Pons (tissue), 1 donor: ENCODE results near the gene SLC34A1.
"Not testable (repeated sequence)": the region's sequence is repeated elsewhere in the genome, so short reads cannot be mapped to it uniquely, and the experiment has no call there.

ENCODE experiments used
- DNase-seq: peaks from one replicate; pipeline ENCODE4 v3.0.0-alpha.2; 2016; ENCODE audit warnings: low spot score

Gene SLC34A1

GRCh38 chr5:177410575-177410974, 26.3 kb downstream of the SLC34A1 start:
- DNase-seq = no peak

- DNase-seq = no peak
Measured at GRCh38 chr5:177412603-177413233, 28.5 kb downstream of the SLC34A1 start.

DNA sequence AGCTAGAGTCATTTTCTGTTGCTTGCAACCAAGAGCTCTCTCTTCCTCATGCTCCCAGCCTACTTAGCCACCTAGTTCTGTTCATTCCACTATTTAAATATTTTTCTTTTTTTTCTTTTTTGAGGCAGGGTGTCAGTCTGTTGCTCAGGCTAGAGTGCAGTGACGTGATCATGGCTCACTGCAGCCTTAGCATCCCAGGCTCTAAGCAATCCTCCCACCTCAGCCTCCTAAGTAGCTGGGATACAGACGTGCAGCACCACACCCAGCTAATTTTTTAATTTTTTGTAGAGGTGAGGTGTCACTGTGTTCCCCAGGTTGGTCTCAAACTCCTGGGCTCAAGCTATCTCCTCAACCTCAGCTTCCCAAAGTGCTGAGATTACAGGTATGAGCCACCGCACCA, 30.2 kb downstream of the SLC34A1 start:
- no peak for DNase-seq

DNA sequence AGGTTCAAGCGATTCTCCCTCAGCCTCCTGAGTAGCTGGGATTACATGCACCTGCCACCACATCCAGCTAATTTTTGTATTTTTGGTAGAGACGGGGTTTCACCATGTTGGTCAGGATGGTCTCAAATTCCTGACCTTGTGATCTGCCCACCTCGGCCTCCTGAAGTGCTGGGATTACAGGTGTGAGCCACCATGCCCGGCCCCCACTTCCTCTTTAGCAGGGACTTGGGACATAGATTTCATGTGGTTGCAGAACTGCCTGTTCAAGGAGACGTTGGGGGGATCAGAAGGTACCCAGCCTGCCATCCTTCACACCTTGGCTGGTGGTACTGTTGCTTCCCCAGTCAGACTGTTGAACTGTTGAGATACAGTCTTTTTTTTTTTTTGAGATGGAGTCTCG, 32.8 kb downstream of the SLC34A1 start:
- DNase-seq = not testable (repeated sequence)

GRCh38 chr5:177419046-177419445, 34.8 kb downstream of the SLC34A1 start:
- no peak for DNase-seq

DNA sequence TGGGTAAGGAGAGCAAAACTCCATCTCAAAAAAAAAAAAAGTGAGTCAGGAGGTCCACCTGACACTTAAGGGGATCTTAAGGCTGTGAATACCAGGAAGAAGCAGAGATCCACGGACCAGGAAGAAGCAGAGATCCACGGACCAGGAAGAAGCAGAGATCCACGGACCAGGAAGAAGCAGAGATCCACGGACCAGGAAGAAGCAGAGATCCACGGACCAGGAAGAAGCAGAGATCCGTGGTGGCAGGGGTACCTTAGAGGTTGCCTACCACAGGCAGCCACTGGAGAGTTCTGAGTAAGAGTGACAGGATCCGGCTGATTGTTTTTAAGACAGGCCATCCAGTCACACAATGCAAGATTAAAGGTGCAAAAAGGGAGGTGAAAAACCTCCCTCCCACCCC, 36.2 kb downstream of the SLC34A1 start:
- DNase-seq = not testable (repeated sequence)

DNA sequence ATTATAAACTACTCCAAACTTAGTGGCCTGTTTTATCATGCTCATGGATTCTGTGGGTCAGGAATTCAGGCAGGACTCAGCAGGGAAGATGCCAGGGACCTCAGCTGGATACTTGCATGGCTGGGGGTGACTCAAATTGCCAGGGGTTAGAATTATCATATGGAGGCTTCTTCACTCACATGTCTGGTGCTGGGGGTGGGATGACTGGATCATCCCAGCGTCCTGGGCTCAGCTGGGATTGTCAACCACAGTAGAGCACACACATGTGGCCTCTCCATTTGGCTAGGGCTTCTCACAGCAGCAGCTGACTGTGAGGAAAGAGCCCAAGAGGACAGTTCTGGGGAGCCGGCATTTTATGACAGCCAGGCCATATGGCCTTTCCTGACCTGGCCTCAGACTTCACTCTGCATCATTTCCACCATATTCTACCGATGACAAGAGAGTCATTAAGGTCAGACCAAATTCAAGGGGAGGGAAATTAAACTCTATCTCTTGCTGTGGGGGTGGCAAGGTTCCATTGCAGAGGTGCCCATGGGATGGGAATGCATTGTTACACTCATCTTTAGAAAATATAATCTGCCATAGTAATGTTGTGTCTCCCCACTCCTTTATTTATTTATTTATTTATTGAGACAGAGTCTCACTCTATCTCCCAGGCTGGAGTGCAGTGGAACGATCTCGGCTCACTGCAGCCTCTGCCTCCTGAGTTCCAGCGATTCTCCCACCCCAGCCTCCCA, 37.0 kb downstream of the SLC34A1 start:
- no peak for DNase-seq

- DNase-seq = no peak
Measured at GRCh38 chr5:177423671-177424070, 39.4 kb downstream of the SLC34A1 start.

GRCh38 chr5:177425196-177425800, 41.1 kb downstream of the SLC34A1 start:
- DNase-seq = no peak

- peak; percentile 100 for DNase-seq
Measured at GRCh38 chr5:177425801-177426565, 41.7 kb downstream of the SLC34A1 start.

- DNase-seq = no peak
Measured at GRCh38 chr5:177426566-177427210, 42.5 kb downstream of the SLC34A1 start, which contains the start of gene GRK6. Gene GRK6, plus strand, starts transcription at chr5:177426676. Its CDS starts 170 bp downstream, at chr5:177426846.

GRCh38 chr5:177427211-177427822, 43.1 kb downstream of the SLC34A1 start:
- DNase-seq = no peak

DNA sequence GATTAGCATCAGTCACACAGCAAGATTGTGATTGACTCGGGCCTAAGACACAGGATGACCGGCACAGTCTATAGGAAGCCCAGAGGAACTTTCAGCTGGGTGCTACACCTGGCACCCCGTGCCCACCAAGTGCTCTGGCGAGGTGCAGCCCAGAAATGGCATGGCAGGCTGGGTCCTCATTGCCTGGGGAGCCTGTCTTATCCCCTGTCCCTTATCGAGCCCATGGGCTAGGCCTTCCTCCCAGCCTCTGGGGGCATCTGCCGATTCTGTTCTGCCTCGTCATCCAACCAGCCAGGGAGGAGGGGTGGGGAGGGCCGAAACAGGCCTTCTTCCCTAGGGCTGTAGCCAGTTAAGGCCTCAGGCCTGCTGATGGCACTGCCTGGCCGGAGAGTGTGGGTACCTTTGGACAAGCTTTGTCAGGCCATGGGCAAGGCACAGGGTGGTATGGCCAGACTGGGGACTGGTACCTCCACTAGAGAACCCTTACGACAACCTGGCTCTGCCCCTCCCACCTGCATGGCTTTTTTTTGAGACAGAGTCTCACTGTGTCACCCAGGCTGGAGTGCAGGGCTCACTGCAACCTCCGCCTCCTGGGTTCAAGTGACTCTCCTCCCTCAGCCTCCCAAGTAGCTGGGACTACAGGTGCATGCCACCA, 43.8 kb downstream of the SLC34A1 start:
- no peak for DNase-seq

GRCh38 chr5:177428574-177429217, 44.5 kb downstream of the SLC34A1 start:
- DNase-seq = no peak

DNA sequence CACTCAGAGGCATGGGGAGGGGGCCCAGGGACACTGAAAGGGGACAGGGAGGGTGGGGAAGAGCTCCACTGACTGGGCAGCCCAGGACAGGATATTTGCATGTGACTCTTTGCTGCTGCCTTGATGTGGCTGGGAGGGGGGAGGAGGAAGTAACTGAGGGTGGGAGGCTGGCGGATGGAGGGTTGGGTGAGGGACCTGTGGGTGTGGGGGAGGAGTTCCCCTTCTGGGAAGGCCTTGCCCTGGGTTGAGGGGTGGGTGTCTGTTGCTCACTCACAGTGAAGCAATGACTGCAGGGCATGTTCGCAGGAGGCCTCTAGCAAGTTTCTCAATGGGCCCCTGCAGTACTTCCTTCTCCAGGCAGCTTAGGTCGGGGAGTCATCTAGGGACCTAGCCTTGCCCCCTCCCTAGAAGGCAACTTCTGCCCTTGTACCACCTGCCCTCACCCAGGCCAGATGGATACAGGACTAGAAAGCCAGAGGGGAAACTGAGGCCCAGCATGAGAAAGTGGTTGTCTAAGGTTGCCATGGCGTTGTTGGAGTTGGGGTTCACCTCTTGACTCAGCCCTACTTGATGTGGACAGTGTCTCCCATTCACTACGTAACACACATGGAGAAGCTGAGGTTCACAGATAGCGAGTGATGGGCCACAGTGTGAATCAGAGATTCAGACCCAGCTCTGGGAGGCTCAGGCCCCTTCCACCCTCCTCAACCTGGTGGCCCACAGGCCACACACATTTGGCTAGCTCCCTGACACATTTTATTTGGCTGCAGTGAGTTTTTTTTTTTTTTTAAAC, 45.2 kb downstream of the SLC34A1 start:
- DNase-seq = peak; percentile 55

GRCh38 chr5:177430140-177430951, 46.1 kb downstream of the SLC34A1 start:
- DNase-seq = no peak

DNA sequence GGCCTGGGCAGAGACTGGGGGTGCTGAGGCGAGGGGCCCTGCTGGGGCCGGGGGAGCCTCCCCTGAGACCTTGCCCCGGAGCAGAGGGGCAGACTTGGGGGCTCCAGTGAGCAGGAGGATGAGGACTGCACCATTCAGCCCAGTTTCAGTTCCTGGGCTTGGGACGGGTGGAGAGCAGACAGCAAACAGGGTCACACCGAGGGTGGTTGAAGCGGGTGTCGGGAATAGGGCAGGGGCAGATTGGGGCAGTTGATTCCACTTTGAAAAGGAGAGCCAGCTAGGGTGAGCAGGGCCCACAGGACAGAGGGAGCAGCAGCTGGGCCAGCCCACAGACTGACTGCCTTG, 46.7 kb downstream of the SLC34A1 start:
- no peak for DNase-seq

GRCh38 chr5:177431317-177432142, 47.3 kb downstream of the SLC34A1 start:
- no peak for DNase-seq
